AG09319 (cell line): ENCODE measurements around the gene CCDC106.

ENCODE experiments used
- DNase-seq: peaks from one replicate; pipeline ENCODE4 v3.0.0-alpha.2; 2010; ENCODE audit warnings: low read depth; ENCODE audit errors: extremely low read depth
- TF ChIP-seq, protein P1 (sequence below): IDR thresholded peaks from 2 replicates; pipeline ENCODE4 v1.5.1; 2011; ENCODE audit warnings: low read depth, mild to moderate bottlenecking, inconsistent platforms, low read length, moderate library complexity

The CCDC106 gene

DNA sequence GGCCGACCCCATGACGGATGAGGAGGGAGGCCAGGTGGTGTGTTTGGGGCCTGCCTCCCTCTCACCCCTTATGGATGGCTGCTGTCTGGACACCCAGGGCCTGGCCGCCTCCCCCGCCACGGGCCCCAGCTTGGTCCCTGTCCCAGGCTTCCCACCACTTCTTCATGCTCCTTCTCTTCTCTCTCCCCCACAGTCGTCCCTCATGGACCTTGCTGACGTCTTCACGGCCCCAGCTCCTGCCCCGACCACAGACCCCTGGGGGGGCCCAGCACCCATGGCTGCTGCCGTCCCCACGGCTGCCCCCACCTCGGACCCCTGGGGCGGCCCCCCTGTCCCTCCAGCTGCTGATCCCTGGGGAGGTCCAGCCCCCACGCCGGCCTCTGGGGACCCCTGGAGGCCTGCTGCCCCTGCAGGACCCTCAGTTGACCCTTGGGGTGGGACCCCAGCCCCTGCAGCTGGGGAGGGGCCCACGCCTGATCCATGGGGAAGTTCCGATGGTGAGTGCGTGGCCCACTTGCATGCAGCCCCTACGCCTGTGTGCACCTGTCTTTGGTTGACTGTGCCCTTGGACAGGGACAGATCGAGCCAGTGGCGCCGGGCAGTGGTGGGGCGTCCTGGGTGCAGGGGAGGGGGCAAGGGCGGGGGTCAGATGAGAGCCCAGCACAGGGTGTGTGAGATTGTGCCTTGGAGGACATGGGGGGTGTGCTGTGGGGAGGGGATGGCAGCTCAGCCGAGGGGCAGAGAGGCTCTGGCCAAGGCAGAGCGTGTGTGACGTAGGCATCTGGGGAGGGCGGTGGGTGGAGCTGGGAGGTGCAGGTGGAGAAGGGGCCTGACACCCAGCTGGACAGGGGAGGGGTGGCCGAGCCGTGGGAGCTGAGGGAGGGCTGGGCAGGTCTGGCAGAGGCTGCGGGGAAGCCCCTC lies 43.8 kb downstream of the CCDC106 start:
- TF ChIP-seq, protein P1, sequence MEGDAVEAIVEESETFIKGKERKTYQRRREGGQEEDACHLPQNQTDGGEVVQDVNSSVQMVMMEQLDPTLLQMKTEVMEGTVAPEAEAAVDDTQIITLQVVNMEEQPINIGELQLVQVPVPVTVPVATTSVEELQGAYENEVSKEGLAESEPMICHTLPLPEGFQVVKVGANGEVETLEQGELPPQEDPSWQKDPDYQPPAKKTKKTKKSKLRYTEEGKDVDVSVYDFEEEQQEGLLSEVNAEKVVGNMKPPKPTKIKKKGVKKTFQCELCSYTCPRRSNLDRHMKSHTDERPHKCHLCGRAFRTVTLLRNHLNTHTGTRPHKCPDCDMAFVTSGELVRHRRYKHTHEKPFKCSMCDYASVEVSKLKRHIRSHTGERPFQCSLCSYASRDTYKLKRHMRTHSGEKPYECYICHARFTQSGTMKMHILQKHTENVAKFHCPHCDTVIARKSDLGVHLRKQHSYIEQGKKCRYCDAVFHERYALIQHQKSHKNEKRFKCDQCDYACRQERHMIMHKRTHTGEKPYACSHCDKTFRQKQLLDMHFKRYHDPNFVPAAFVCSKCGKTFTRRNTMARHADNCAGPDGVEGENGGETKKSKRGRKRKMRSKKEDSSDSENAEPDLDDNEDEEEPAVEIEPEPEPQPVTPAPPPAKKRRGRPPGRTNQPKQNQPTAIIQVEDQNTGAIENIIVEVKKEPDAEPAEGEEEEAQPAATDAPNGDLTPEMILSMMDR: no peak

DNA sequence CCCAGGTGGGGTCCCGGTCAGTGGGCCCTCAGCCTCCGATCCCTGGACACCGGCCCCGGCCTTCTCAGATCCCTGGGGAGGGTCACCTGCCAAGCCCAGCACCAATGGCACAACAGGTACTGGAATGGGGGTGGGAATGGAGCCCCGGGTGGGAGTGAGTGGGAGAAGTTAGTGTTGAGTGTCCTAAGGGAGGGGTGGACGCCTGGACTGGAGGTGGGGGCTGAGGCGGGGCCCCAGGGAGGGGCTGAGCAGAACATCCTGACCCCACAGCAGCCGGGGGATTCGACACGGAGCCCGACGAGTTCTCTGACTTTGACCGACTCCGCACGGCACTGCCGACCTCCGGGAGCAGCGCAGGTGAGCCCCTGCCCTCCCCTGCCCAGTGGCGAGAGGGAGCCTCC lies 44.7 kb downstream of the CCDC106 start:
- TF ChIP-seq, protein P1: no peak
- DNase-seq: no peak

More for the DNA sequence above, 43.8 kb downstream of the CCDC106 start:
- DNase-seq: no peak

DNA sequence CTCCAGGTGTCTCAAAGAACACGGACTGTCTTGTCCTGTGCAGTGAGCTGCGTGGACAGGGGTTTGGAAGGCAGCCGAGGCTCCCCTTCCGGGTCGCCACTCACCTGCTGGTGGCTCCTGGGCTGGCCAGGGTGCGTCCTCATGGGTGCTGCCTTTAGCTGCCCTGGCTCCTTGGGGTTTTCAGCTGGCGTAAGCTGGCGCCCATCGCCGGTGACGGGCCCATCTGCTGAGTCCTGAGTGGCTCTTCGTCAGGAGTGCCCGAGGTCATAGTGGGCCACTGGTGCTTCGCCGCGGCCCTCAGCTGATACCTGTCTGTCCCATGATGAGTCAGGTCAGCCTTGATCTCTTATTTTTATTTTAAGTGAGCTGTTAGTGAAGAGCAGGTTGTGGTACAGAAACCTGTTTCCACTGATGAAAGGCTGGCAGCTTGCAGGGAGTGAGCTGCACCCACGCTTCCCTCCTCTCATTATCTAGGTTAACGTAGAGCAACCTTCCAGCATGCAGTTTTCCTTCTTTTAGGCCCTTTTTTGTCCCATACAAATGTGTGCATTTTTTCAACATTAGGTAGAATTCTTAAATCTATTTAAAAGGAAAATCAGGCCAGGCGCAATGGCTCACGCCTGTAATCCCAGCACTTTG lies 45.4 kb downstream of the CCDC106 start:
- DNase-seq: no peak
- TF ChIP-seq, protein P1: no peak

DNA sequence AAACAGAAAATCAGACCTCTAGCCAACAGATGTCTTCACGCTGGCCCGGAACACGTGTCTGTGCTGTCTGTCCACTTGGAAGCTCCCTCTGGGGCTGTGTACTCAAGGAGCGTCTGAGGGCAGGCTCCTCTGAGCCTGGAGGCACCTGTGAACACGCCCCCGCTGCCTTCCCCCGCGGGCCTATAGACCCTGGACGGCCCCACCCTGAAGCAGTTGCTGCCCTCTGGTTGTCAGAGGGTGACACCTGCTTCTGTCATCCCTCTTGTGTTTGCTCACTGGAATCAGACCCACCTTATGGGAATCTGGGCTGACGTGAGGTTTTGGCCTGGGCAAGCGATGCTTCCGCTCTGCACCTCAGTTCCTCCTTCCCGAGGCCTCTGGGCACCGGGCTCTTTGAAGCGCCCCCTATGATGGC lies 46.2 kb downstream of the CCDC106 start:
- no peak for DNase-seq
- TF ChIP-seq, protein P1: no peak

DNA sequence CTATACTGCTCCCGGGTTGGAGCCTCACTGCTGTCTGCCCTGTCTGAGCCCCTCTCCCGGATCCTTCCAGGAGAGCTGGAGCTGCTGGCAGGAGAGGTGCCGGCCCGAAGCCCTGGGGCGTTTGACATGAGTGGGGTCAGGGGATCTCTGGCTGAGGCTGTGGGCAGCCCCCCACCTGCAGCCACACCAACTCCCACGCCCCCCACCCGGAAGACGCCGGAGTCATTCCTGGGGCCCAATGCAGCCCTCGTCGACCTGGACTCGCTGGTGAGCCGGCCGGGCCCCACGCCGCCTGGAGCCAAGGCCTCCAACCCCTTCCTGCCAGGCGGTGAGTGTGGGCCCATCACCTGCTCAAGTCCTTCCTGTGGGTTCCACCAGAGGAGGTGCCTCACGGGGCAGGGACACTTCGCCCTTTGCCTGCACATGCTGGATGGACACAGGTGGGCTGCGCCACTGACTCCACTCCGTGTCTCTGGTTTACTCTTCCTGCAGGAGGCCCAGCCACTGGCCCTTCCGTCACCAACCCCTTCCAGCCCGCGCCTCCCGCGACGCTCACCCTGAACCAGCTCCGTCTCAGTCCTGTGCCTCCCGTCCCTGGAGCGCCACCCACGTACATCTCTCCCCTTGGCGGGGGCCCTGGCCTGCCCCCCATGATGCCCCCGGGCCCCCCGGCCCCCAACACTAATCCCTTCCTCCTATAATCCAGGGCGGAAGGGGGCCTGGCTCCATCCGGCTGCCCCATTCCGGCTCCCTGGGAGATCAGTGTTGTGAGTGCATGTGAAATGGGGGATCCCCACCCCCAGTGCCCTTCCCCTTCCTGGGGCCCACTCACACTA lies 46.9 kb downstream of the CCDC106 start:
- no peak for DNase-seq
- TF ChIP-seq, protein P1: no peak

DNA sequence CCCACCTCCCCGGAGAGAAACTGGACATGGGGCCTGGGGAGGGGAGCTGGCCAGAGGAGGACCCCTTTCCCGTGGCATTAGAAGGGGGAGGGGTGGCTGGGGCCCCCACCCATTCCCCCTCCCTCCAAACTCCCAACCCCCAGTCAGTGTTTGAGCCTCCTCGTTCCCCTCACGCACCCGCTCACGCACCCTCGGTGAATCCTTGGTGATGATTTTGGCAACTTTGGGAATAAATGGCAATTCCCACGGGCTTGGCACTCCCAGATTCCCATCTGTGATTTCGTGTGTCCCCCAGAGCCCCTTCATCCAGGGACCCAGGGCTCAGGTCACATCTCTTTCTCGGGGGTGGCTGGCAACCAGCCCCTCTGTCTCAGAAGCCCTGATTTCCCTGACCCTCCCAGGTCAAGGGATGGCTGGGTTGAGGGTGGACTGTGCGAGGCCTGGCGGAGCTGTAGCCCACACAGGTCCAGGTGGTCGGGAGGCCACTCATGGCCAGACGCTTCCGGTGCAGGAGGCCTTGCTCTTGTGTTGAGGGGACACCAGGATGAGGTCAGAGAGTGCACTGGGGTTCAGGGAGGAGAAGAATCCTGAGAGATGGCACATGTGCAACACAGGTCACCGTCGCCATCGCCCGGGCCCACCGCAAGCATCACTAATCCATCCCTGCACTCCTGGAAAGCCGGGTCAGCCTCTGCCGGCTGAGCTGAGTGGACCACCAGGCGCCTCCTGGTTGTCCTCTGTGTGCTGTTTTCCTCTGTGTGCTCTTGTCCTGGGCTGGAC lies 47.7 kb downstream of the CCDC106 start:
- DNase-seq: no peak
- TF ChIP-seq, protein P1: no peak
